Fibroblast of lung (primary cell): ENCODE data around the gene ADNP2.

ENCODE experiments used
- CTCF ChIP-seq, 2 donors: IDR thresholded peaks in 1 of 2; conservative IDR thresholded peaks in 1 of 2; 1 replicate in 1 of 2; 2 replicates in 1 of 2; pipeline ENCODE4 v1.5.1; 2011 to 2012; ENCODE audit warnings: low read length in 2 of 2, control low read depth in 1 of 2, inconsistent platforms in 1 of 2, low read depth in 1 of 2, mild to moderate bottlenecking in 1 of 2
- EZH2 ChIP-seq: IDR thresholded peaks from 2 replicates; pipeline ENCODE4 v1.5.1; 2012; ENCODE audit warnings: low read length, control low read depth, mild to moderate bottlenecking; ENCODE audit errors: missing control alignments

DNA sequence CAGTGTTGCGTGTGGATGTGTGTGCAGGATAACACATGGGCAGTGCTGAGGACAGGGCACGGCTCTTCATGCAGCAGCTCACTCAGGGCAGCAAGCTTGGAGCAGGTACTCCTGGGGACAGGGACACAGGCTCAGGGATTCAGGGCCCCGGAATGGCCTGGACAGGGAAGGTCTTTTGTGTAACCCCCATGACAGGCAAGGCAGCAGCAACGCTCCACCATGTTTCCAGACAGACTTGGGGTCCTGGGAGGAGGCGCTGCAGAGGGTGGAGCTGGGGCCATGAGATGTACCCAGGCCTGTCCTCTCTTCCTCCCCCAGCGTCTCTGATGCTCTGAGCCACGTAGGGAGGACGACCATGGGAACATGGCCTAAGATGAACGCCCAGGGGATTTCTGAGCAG lies 58.3 kb downstream of the ADNP2 start:
- TF ChIP-seq CTCF (conservative IDR thresholded peaks at IDR 0.05 in 1 of 2, IDR thresholded peaks at IDR 0.05 in 1 of 2; ENCODE audit: low read depth in 1 of 2, low read length in 2 of 2) = no peak
- no peak for TF ChIP-seq EZH2
